ENCODE data around the gene TMEM120A. TPM values are rescaled to one million over a fixed set of nuclear protein-coding genes. Genes with fewer than 3 reads are reported as not detected.

The TMEM120A gene
- total and polyA plus RNA-seq, 2 experiments from 2014 or later: 50.7 to 91.1 TPM

- H3K36me3 ChIP-seq (replicated peaks; ENCODE audit: insufficient read depth, low read depth): no peaks in the 10 kb centered on the region
- no peak for TF ChIP-seq EZH2 (IDR thresholded peaks at IDR 0.05; ENCODE audit: borderline replicate concordance)
- no peak for TF ChIP-seq EZH2phosphoT487 (IDR thresholded peaks at IDR 0.05; ENCODE audit: low read depth, severe bottlenecking, unreplicated experiment)
- TF ChIP-seq CTCF (IDR thresholded peaks at IDR 0.05; ENCODE audit: poor library complexity): no peak
- H3K27ac ChIP-seq: no peak overlapping the region
Observed at GRCh38 chr7:75982306-75983064, 11.9 kb downstream of the TMEM120A start.

GRCh38 chr7:75981453-75982305 is 12.7 kb downstream of the TMEM120A start:
- WGBS (ENCODE audit: low lambda C conversion rate, missing lambda C conversion rate): 95% methylated on average over 36 of the region's 38 CpGs
- no peaks in the 10 kb centered on the region for H3K36me3 ChIP-seq (replicated peaks; ENCODE audit: insufficient read depth, low read depth)

More at GRCh38 chr7:75982306-75983064, 11.9 kb downstream of the TMEM120A start:
- no peaks in the 10 kb centered on the region for H3K9me3 ChIP-seq (ENCODE audit: low read depth)
- no peaks in the 10 kb centered on the region for H3K79me2 ChIP-seq
- no peaks in the 10 kb centered on the region for H4K20me1 ChIP-seq (ENCODE audit: insufficient read depth, poor library complexity, severe bottlenecking)
- DNase-seq (ENCODE audit: low spot score): peak; percentile 3
- H3K9me2 ChIP-seq (replicated peaks; ENCODE audit: insufficient read depth): no peaks in the 10 kb centered on the region
- no peaks in the 10 kb centered on the region for H3K27me3 ChIP-seq
- whole genome bisulfite sequencing (ENCODE audit: low lambda C conversion rate, missing lambda C conversion rate): 92% methylated on average over 21 of the region's 22 CpGs
- no peaks in the 10 kb centered on the region for H3K4me1 ChIP-seq (ENCODE audit: insufficient read depth)
- no peak overlapping the region for H3K4me3 ChIP-seq
- no peak overlapping the region for H3K4me2 ChIP-seq
- no peak overlapping the region for H2AFZ ChIP-seq

GRCh38 chr7:75981203-75981452 is 13.3 kb downstream of the TMEM120A start:
- Histone ChIP-seq H3K9me3 (ENCODE audit: low read depth) (no peaks in the 10 kb centered on the region), H3K36me3 (replicated peaks; ENCODE audit: insufficient read depth, low read depth) (no peaks in the 10 kb centered on the region), H3K79me2 (no peaks in the 10 kb centered on the region), H3K9me2 (replicated peaks; ENCODE audit: insufficient read depth) (no peaks in the 10 kb centered on the region), H3K27ac (no peak overlapping the region), H4K20me1 (ENCODE audit: insufficient read depth, poor library complexity, severe bottlenecking) (no peaks in the 10 kb centered on the region), H3K4me1 (ENCODE audit: insufficient read depth) (no peaks in the 10 kb centered on the region), H3K4me3 (no peak overlapping the region), H2AFZ (no peak overlapping the region), H3K4me2 (no peak overlapping the region), H3K27me3 (no peaks in the 10 kb centered on the region)
- TF ChIP-seq CTCF (IDR thresholded peaks at IDR 0.05; ENCODE audit: poor library complexity): no peak
- no peak for TF ChIP-seq EZH2phosphoT487 (IDR thresholded peaks at IDR 0.05; ENCODE audit: low read depth, severe bottlenecking, unreplicated experiment)
- TF ChIP-seq EZH2 (IDR thresholded peaks at IDR 0.05; ENCODE audit: borderline replicate concordance): no peak
- WGBS (ENCODE audit: low lambda C conversion rate, missing lambda C conversion rate): 92% methylated on average over 12 of the region's 12 CpGs
- DNase-seq (ENCODE audit: low spot score): no peak

More at GRCh38 chr7:75981453-75982305, 12.7 kb downstream of the TMEM120A start:
- no peaks in the 10 kb centered on the region for H4K20me1 ChIP-seq (ENCODE audit: insufficient read depth, poor library complexity, severe bottlenecking)
- H3K4me3 ChIP-seq: no peak overlapping the region
- H2AFZ ChIP-seq: no peak overlapping the region
- TF ChIP-seq EZH2 (IDR thresholded peaks at IDR 0.05; ENCODE audit: borderline replicate concordance) (no peak), CTCF (IDR thresholded peaks at IDR 0.05; ENCODE audit: poor library complexity) (no peak), EZH2phosphoT487 (IDR thresholded peaks at IDR 0.05; ENCODE audit: low read depth, severe bottlenecking, unreplicated experiment) (no peak)
- no peaks in the 10 kb centered on the region for H3K4me1 ChIP-seq (ENCODE audit: insufficient read depth)
- H3K27me3 ChIP-seq: no peaks in the 10 kb centered on the region
- no peak overlapping the region for H3K4me2 ChIP-seq
- H3K79me2 ChIP-seq: no peaks in the 10 kb centered on the region
- H3K27ac ChIP-seq: no peak overlapping the region
- H3K9me2 ChIP-seq (replicated peaks; ENCODE audit: insufficient read depth): no peaks in the 10 kb centered on the region
- no peaks in the 10 kb centered on the region for H3K9me3 ChIP-seq (ENCODE audit: low read depth)
- peak; percentile 4 for DNase-seq (ENCODE audit: low spot score)

Data from hepatocyte (in vitro differentiated cells).